GM10266 (cell line): ENCODE data around the gene COL4A6.

Experiments
- DNase-seq: peaks from one replicate; pipeline ENCODE4 v3.0.0; 2012; ENCODE audit errors: extremely low spot score
- TF ChIP-seq, protein P1 (sequence below): IDR thresholded peaks from 2 replicates; pipeline ENCODE4 v1.5.1; 2012; ENCODE audit warnings: mild to moderate bottlenecking, low read depth; ENCODE audit not compliant: control insufficient read depth, insufficient read depth; ENCODE audit errors: missing control alignments

The COL4A6 gene

GRCh38 chrX:108165383-108166111, 272.7 kb downstream of the COL4A6 start:
- TF ChIP-seq, protein P1, sequence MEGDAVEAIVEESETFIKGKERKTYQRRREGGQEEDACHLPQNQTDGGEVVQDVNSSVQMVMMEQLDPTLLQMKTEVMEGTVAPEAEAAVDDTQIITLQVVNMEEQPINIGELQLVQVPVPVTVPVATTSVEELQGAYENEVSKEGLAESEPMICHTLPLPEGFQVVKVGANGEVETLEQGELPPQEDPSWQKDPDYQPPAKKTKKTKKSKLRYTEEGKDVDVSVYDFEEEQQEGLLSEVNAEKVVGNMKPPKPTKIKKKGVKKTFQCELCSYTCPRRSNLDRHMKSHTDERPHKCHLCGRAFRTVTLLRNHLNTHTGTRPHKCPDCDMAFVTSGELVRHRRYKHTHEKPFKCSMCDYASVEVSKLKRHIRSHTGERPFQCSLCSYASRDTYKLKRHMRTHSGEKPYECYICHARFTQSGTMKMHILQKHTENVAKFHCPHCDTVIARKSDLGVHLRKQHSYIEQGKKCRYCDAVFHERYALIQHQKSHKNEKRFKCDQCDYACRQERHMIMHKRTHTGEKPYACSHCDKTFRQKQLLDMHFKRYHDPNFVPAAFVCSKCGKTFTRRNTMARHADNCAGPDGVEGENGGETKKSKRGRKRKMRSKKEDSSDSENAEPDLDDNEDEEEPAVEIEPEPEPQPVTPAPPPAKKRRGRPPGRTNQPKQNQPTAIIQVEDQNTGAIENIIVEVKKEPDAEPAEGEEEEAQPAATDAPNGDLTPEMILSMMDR = no peak
- no peak for DNase-seq

GRCh38 chrX:108163333-108164082, 274.7 kb downstream of the COL4A6 start:
- no peak for DNase-seq
- TF ChIP-seq, protein P1 = no peak

- no peak for DNase-seq
- TF ChIP-seq, protein P1 = no peak
These were observed 276.0 kb downstream of the COL4A6 start for GRCh38 chrX:108162265-108162664.

GRCh38 chrX:108160309-108160708, 277.9 kb downstream of the COL4A6 start:
- TF ChIP-seq, protein P1 = no peak
- no peak for DNase-seq

DNA sequence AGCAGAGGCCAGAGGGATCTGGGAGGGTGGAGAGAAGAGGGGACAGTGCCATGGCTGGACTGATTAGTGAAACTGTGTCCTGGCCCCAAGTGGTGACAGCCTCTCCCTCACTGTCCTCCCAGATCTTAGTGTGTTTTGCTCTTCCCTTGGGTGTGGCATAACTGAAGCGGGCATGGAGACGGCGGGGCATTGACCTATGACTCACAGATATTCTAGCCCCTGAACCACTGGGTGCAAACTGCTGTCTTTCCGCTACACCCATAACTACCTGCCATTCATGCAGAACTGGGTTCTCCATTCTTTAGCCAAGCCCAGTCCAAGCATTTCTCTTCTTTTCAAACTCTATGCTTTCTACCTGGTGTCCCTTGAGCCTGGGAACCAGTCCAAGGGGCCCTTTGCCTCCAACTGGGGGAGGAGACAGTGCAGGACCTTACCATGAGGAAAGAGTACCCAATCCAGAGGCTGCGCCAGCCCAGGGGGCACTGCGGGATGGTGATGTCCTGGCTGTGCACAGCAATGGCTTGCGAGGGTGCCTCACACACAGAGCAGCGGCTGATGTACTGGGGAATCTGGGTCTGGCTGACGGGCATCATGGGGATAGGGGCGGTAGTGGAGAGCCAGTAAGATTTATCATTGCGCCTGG, 279.1 kb downstream of the COL4A6 start:
- TF ChIP-seq, protein P1 = no peak

GRCh38 chrX:108157628-108158027, 280.6 kb downstream of the COL4A6 start:
- TF ChIP-seq, protein P1 = no peak
- DNase-seq = no peak

More for the DNA sequence above, 279.1 kb downstream of the COL4A6 start:
- no peak for DNase-seq
